GM12891 (cell line): ENCODE measurements around the gene EPHB3.

Source experiments
- POLR2A ChIP-seq: IDR thresholded peaks from 2 replicates; pipeline ENCODE4 v1.6.1; 2011; ENCODE audit warnings: low read depth, low read length, control low read depth
- POLR2AphosphoS5 ChIP-seq: IDR thresholded peaks from 2 replicates; pipeline ENCODE4 v1.6.1; 2011; ENCODE audit warnings: low read depth, low read length, control low read depth
- TAF1 ChIP-seq: IDR thresholded peaks from 2 replicates; pipeline ENCODE4 v1.6.1; 2011; ENCODE audit warnings: low read depth, low read length, control low read depth

GRCh38 chr3:184601576-184602371 lies 40.2 kb downstream of the EPHB3 start:
- TF ChIP-seq POLR2AphosphoS5: no peak
- no peak for TF ChIP-seq POLR2A
- TF ChIP-seq TAF1: no peak
